IMR-90 (cell line): ENCODE data around the gene BMAL2. TPM values are rescaled to one million over a fixed set of nuclear protein-coding genes. Genes with fewer than 3 reads are reported as not detected.

Source experiments
- ATAC-seq: fragments of 200-7000 bp; cut with Tn5 transposase; 2 replicates; pipeline ENCODE4 v1.9.1; 2020; ENCODE audit warnings: low read depth, mild to moderate bottlenecking, moderate library complexity
- BruUV-seq: library from RNA; stranded (reverse); fragments of 400-500 nt; replicated peaks from 2 replicates; lab custom pipeline; 2021; lab: Mats Ljungman, UMichigan
- CTCF ChIA-PET: fragments of 300-600 bp; formaldehyde crosslinking; extraction: SDS; loops from one replicate; lab custom pipeline; 2021; ENCODE audit warnings: antibody characterized with exemption; lab: Yijun Ruan, JAX
- POLR2A ChIA-PET: fragments of 300-600 bp; sonication (Branson Sonifier 250); formaldehyde crosslinking; loops from one replicate; lab custom pipeline; 2022; ENCODE audit warnings: antibody characterized with exemption; ENCODE audit not compliant: unreplicated experiment; lab: Charles Lee
- DNase-seq: peaks from one replicate; pipeline ENCODE4 v3.0.0; 2013
- H2AFZ ChIP-seq: replicated peaks from 2 replicates; pipeline ENCODE3; 2013; ENCODE audit warnings: low read length, mild to moderate bottlenecking; ENCODE audit not compliant: poor library complexity
- H2AK5ac ChIP-seq: 2 replicates; pipeline ENCODE4 v1.6.1; 2013; ENCODE audit warnings: low read depth, low read length, inconsistent platforms
- H2AK9ac ChIP-seq: replicated peaks from 2 replicates; pipeline ENCODE3; 2013; ENCODE audit warnings: mild to moderate bottlenecking, low read depth, low read length, moderate library complexity; ENCODE audit not compliant: poor library complexity
- H2BK120ac ChIP-seq: 2 replicates; pipeline ENCODE4 v1.6.1; 2013; ENCODE audit warnings: low read depth, low read length, inconsistent platforms
- H2BK15ac ChIP-seq: 3 replicates; pipeline ENCODE4 v1.6.1; 2013; ENCODE audit warnings: low read depth, low read length, inconsistent platforms
- H2BK20ac ChIP-seq: 2 replicates; pipeline ENCODE4 v1.6.1; 2013; ENCODE audit warnings: low read depth, mild to moderate bottlenecking, inconsistent platforms, low read length, moderate library complexity
- H2BK5ac ChIP-seq: 2 replicates; pipeline ENCODE4 v1.6.1; 2013; ENCODE audit warnings: mild to moderate bottlenecking, low read depth, low read length, inconsistent platforms; ENCODE audit not compliant: poor library complexity, severe bottlenecking
- H3K14ac ChIP-seq: replicated peaks from 2 replicates; pipeline ENCODE4 v1.6.1; 2013; ENCODE audit warnings: low read depth, low read length, inconsistent platforms
- H3K18ac ChIP-seq: 2 replicates; pipeline ENCODE4 v1.6.1; 2013; ENCODE audit warnings: low read depth, low read length, control low read depth
- H3K23ac ChIP-seq: 2 replicates; pipeline ENCODE4 v1.6.1; 2013; ENCODE audit warnings: low read depth, low read length, inconsistent platforms
- H3K27ac ChIP-seq: 2 replicates; pipeline ENCODE4 v1.5.1; 2013; ENCODE audit warnings: mild to moderate bottlenecking, control low read depth, low read length; ENCODE audit not compliant: insufficient read depth
- H3K27me3 ChIP-seq: 2 replicates; pipeline ENCODE4 v1.6.1; 2013; ENCODE audit warnings: low read length; ENCODE audit not compliant: control insufficient read depth, insufficient read depth
- H3K36me3 ChIP-seq: 2 replicates; pipeline ENCODE4 v1.6.1; 2013; ENCODE audit warnings: low read length, mixed read lengths; ENCODE audit not compliant: control insufficient read depth, insufficient read depth
- H3K4ac ChIP-seq: 2 replicates; pipeline ENCODE4 v1.6.1; 2013; ENCODE audit warnings: low read depth, low read length, inconsistent platforms
- H3K4me1 ChIP-seq: 2 replicates; pipeline ENCODE4 v1.6.1; 2013; ENCODE audit warnings: low read length, mixed read lengths; ENCODE audit not compliant: control insufficient read depth, insufficient read depth
- H3K4me2 ChIP-seq: 2 replicates; pipeline ENCODE4 v1.6.1; 2013; ENCODE audit warnings: low read depth, mild to moderate bottlenecking, control low read depth, low read length, moderate library complexity
- H3K4me3 ChIP-seq: 2 replicates; pipeline ENCODE4 v1.5.1; 2013; ENCODE audit warnings: low read depth, mild to moderate bottlenecking, control low read depth, low read length, moderate library complexity; ENCODE audit not compliant: insufficient read depth
- H3K56ac ChIP-seq: 2 replicates; pipeline ENCODE4 v1.6.1; 2013; ENCODE audit warnings: low read length, inconsistent platforms; ENCODE audit not compliant: insufficient read depth; ENCODE audit errors: extremely low read depth
- H3K79me1 ChIP-seq, 2 experiments: 2 replicates each; pipeline ENCODE4 v1.6.1; 2013; ENCODE audit warnings: low read length in 2 of 2, inconsistent platforms in 1 of 2, low read depth in 1 of 2
- H3K9ac ChIP-seq: 2 replicates; pipeline ENCODE4 v1.6.1; 2013; ENCODE audit warnings: low read depth, low read length, control low read depth
- H3K9me1 ChIP-seq: 2 replicates; pipeline ENCODE4 v1.6.1; 2013; ENCODE audit warnings: low read length, inconsistent platforms; ENCODE audit not compliant: insufficient read depth
- H3K9me3 ChIP-seq: 2 replicates; pipeline ENCODE4 v1.6.1; 2013; ENCODE audit warnings: low read length; ENCODE audit not compliant: control insufficient read depth, insufficient read depth
- H4K20me1 ChIP-seq: 2 replicates; pipeline ENCODE4 v1.6.1; 2013; ENCODE audit warnings: low read length, inconsistent platforms; ENCODE audit not compliant: insufficient read depth
- H4K5ac ChIP-seq: 2 replicates; pipeline ENCODE4 v1.6.1; 2013; ENCODE audit warnings: mild to moderate bottlenecking, low read depth, low read length, control low read depth
- H4K8ac ChIP-seq, 2 experiments: 2 replicates each; pipeline ENCODE4 v1.6.1; 2013; ENCODE audit warnings: low read depth in 2 of 2, low read length in 2 of 2, control low read depth in 1 of 2, inconsistent platforms in 1 of 2
- H4K91ac ChIP-seq: 2 replicates; pipeline ENCODE4 v1.6.1; 2013; ENCODE audit warnings: low read depth, low read length, inconsistent platforms; ENCODE audit not compliant: insufficient read depth
- FOS ChIP-seq: fragments of 150-350 bp; IDR thresholded peaks from 2 replicates; pipeline ENCODE4 v1.6.1; 2016; ENCODE audit warnings: low read depth, low read length
- POLR2A ChIP-seq: IDR thresholded peaks from 2 replicates; pipeline ENCODE4 v1.6.1; 2012; ENCODE audit warnings: mild to moderate bottlenecking, low read depth, low read length
- WGBS, 2 experiments: methylation state at CpG; one replicate each; pipeline versions ENCODE4 v1.1.5 to v1.1.7; 2013; ENCODE audit warnings: missing lambda C conversion rate in 2 of 2; ENCODE audit not compliant: insufficient read length in 1 of 2; ENCODE audit errors: extremely low coverage in 2 of 2; 5-methylcytosine and 5-hydroxymethylcytosine counted together
- dilution Hi-C: fragments of 300-500 bp; cut with HindIII; formaldehyde crosslinking; loops from one replicate; pipeline ENCODE4 v1.14.3; 2018; ENCODE audit warnings: low sequenced_read_pairs; ENCODE audit not compliant: unreplicated experiment
- in situ Hi-C: fragments of 300-500 bp; cut with MboI; formaldehyde crosslinking; loops from 3 replicates; pipeline ENCODE4 v1.14.3; 2019; ENCODE audit warnings: low sequenced_read_pairs, inconsistent platforms, mixed read lengths
- intact Hi-C: fragments of 100-400 bp; cut with micrococcal nuclease; formaldehyde crosslinking; loops from 2 replicates; pipeline ENCODE4 v1.10.0; 2022
- polyA plus RNA-seq, 3 experiments: library from polyadenylated mRNA; depleted of rRNA; stranded (reverse); fragments of >200 nt; gene quantifications; 2 replicates each; pipeline ENCODE4 v1.2.3, GENCODE V29; 2012; ENCODE audit warnings: low replicate concordance in 1 of 3
- total RNA-seq: library from RNA; depleted of rRNA; stranded (reverse); fragments of >200 nt; gene quantifications from 2 replicates; pipeline ENCODE4 v1.2.3, GENCODE V29; 2012

BMAL2 gene
- total and polyA plus RNA-seq, 2 of the 4 experiments (the other 2 are of a cell fraction): 11.0 to 57.0 TPM

GRCh38 chr12:27361372-27361771, 28.7 kb downstream of the BMAL2 start:
- ATAC-seq (peak; percentile 85), DNase-seq (peak; percentile 87)
- Histone ChIP-seq H4K20me1 (no peaks in the 10 kb centered on the region), H2BK15ac (no peak overlapping the region), H3K4me2 (peak overlapping the region; percentile 59; the same call in 1 of the 2 replicates), H2BK20ac (no peak overlapping the region), H3K14ac (no peak overlapping the region), H2AK5ac (no peak overlapping the region), H3K18ac (no peak overlapping the region; the same call in 1 of the 2 replicates), H3K79me1 (peaks cover 20 to 44% of the 10 kb centered on the region in 2 experiments), H2AK9ac (no peak overlapping the region), H3K4ac (no peak overlapping the region), H2BK120ac (no peak overlapping the region), H4K8ac (0 out of 4 replicates have a peak overlapping the region, but pooled peaks of 1 of the 2 experiments have one; percentile 61), H3K4me3 (no peak overlapping the region), H3K36me3 (no peaks in the 10 kb centered on the region), H3K9ac (no peak overlapping the region), H4K91ac (no peak overlapping the region), H2AFZ (no peak overlapping the region), H3K9me1 (peaks cover 3% of the 10 kb centered on the region; the same call in 1 of the 2 replicates), H3K27ac (no peak overlapping the region), H3K27me3 (no peaks in the 10 kb centered on the region), H3K56ac (no peak overlapping the region), H4K5ac (no peak overlapping the region), H3K4me1 (peaks cover 8% of the 10 kb centered on the region), H2BK5ac (peak overlapping the region; percentile 68), H3K9me3 (no peaks in the 10 kb centered on the region), H3K23ac (no peak overlapping the region)
- no TSS peak for BruUV-seq
- ChIA-PET POLR2A (interaction anchor here (1.1 kb wide), 1 partner anchor 10 kb away, joined by 4 read pairs; no protein-coding TSS in a partner anchor), CTCF (no interaction called here)
- no CpG with 5 or more reads among the region's 2 CpGs for WGBS, 2 experiments
- dilution Hi-C loops (no loop called here), intact Hi-C loops (no loop called here), in situ Hi-C loops (no loop called here)
- 0 out of 2 replicates have a peak, but pooled peaks have one; percentile 9 for TF ChIP-seq FOS
- no peak for TF ChIP-seq POLR2A
